Stomach (tissue), 4 donors: ENCODE data around the gene LIN52.

Experiments
- EP300 ChIP-seq: sonication (generic); formaldehyde crosslinking; IDR thresholded peaks from one replicate; pipeline ENCODE4 v1.6.1; 2017; ENCODE audit warnings: antibody characterized with exemption
- POLR2A ChIP-seq, 4 donors: fragments of 450-650 bp; IDR thresholded peaks; one replicate each; pipeline ENCODE4 v1.6.1; 2016; ENCODE audit warnings: antibody characterized with exemption in 4 of 4, control low read depth in 2 of 4, mild to moderate bottlenecking in 1 of 4, moderate library complexity in 1 of 4
- POLR2AphosphoS5 ChIP-seq, 3 donors: sonication (generic); formaldehyde crosslinking; IDR thresholded peaks; one replicate each; pipeline ENCODE4 v1.6.1; 2016; ENCODE audit warnings: antibody characterized with exemption in 3 of 3
- TF ChIP-seq, protein P1 (sequence below), 7 experiments: fragments of 450-650 bp in 4 of 7; fragments of 200-600 bp in 3 of 7; sonication (generic) in 3 of 7; IDR thresholded peaks; one replicate each; pipeline ENCODE4 v1.5.1; 2016 to 2019; ENCODE audit warnings: antibody characterized with exemption in 7 of 7, control low read depth in 2 of 7, mild to moderate bottlenecking in 1 of 7

GRCh38 chr14:74083161-74083560, 1.6 kb upstream of the LIN52 start:
- TF ChIP-seq, protein P1, sequence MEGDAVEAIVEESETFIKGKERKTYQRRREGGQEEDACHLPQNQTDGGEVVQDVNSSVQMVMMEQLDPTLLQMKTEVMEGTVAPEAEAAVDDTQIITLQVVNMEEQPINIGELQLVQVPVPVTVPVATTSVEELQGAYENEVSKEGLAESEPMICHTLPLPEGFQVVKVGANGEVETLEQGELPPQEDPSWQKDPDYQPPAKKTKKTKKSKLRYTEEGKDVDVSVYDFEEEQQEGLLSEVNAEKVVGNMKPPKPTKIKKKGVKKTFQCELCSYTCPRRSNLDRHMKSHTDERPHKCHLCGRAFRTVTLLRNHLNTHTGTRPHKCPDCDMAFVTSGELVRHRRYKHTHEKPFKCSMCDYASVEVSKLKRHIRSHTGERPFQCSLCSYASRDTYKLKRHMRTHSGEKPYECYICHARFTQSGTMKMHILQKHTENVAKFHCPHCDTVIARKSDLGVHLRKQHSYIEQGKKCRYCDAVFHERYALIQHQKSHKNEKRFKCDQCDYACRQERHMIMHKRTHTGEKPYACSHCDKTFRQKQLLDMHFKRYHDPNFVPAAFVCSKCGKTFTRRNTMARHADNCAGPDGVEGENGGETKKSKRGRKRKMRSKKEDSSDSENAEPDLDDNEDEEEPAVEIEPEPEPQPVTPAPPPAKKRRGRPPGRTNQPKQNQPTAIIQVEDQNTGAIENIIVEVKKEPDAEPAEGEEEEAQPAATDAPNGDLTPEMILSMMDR (IDR thresholded peaks at IDR 0.05) = no peak
- TF ChIP-seq POLR2A (IDR thresholded peaks at IDR 0.05) (no peak), POLR2AphosphoS5 (IDR thresholded peaks at IDR 0.05) (no peak), EP300 (no peak)
